Colonic mucosa (tissue), 4 donors: Measurements from ENCODE around the gene CRYBA2. TPM values are rescaled to one million over a fixed set of nuclear protein-coding genes. Genes with fewer than 3 reads are reported as not detected.

Experiments used
- DNase-seq: peaks from one replicate; pipeline ENCODE4 v3.0.0-alpha.2; 2020
- H3K27ac ChIP-seq: fragments of 200-600 bp; one replicate; pipeline ENCODE4 v1.8.0; 2021
- H3K27me3 ChIP-seq: fragments of 200-600 bp; one replicate; pipeline ENCODE4 v1.8.0; 2021
- H3K36me3 ChIP-seq: fragments of 200-600 bp; one replicate; pipeline ENCODE4 v1.8.0; 2021
- H3K4me1 ChIP-seq: fragments of 200-600 bp; one replicate; pipeline ENCODE4 v1.8.0; 2021; ENCODE audit warnings: mild to moderate bottlenecking
- H3K4me3 ChIP-seq: fragments of 200-600 bp; one replicate; pipeline ENCODE4 v1.8.0; 2021
- H3K9ac ChIP-seq, 2 donors: one replicate each; pipeline ENCODE4 v1.7.0; 2013; ENCODE audit warnings: control low read depth in 2 of 2, low read depth in 2 of 2, low read length in 2 of 2
- H3K9me3 ChIP-seq: fragments of 200-600 bp; one replicate; pipeline ENCODE4 v1.8.0; 2021
- intact Hi-C: fragments of 100-400 bp; cut with DNase I; formaldehyde crosslinking; loops from one replicate; pipeline ENCODE4 v1.14.1; 2022
- total RNA-seq, 2 donors: library from RNA; stranded (reverse); fragmentation: NEBNext Ultra II Directional in 1 of 2; extraction: Animal tissue kit (Norgen Biotek cat#: 25700) in 1 of 2; gene quantifications; one replicate each; pipeline ENCODE4 v1.2.1, GENCODE V29; 2021
- TF ChIP-seq, protein P1 (sequence below): fragments of 200-600 bp; IDR thresholded peaks from one replicate; pipeline ENCODE4 v1.8.0; 2022; ENCODE audit warnings: antibody characterized with exemption, mild to moderate bottlenecking
- donor health status: healthy.
- donor health status: DM: no; HTN: no; CAD: no.
- donor health status: DM: no; HTN: no; CAD: no.

Gene CRYBA2
- total RNA-seq, 2 donors from 2014 or later = 3.4 to 5.5 TPM

DNA sequence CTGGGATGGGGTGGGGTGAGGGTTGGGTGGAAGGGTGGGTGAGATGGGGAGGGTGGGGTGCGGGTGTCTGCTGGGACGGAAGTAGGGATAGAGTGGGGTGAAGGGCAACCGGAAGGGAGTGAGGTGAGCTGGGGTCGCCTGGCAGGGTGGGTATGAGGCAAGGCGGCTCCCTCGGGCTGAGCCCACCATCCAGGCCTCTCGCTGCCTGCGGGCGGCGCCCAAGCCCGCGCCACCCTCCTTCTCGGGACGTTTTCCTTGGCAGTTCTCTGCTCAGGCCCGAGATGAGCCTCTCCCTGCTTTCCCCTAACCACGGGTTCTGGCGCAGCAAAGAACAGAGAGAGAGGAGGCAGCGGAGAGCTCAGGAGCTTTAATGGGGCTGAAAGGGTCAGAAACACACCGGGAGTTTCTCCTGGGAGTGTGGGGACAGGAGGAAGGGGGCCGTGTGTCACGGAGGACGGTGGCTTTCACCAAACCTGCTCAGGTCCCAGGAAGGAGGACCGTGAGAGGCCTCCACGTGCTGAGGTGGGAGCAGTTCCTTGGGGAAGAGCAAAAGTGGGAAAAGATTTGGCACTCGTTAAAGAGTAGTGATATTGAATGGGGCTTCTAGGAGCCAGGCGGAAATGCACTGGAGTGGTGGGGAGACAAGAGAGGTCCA, 12.4 kb downstream of the CRYBA2 start:
- peaks cover 9% of the 10 kb centered on the region for H3K4me1 ChIP-seq
- peaks cover 61% of the 10 kb centered on the region for H3K27me3 ChIP-seq
- H3K36me3 ChIP-seq = no peaks in the 10 kb centered on the region
- no peak overlapping the region for H3K27ac ChIP-seq
- peak overlapping the region in 1 of 2 donors; percentile 19 for H3K9ac ChIP-seq
- intact Hi-C loops = no loop called here
- H3K4me3 ChIP-seq = peak overlapping the region; percentile 11
- DNase-seq = no peak
- TF ChIP-seq, protein P1, sequence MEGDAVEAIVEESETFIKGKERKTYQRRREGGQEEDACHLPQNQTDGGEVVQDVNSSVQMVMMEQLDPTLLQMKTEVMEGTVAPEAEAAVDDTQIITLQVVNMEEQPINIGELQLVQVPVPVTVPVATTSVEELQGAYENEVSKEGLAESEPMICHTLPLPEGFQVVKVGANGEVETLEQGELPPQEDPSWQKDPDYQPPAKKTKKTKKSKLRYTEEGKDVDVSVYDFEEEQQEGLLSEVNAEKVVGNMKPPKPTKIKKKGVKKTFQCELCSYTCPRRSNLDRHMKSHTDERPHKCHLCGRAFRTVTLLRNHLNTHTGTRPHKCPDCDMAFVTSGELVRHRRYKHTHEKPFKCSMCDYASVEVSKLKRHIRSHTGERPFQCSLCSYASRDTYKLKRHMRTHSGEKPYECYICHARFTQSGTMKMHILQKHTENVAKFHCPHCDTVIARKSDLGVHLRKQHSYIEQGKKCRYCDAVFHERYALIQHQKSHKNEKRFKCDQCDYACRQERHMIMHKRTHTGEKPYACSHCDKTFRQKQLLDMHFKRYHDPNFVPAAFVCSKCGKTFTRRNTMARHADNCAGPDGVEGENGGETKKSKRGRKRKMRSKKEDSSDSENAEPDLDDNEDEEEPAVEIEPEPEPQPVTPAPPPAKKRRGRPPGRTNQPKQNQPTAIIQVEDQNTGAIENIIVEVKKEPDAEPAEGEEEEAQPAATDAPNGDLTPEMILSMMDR = no peak
- no peaks in the 10 kb centered on the region for H3K9me3 ChIP-seq

DNA sequence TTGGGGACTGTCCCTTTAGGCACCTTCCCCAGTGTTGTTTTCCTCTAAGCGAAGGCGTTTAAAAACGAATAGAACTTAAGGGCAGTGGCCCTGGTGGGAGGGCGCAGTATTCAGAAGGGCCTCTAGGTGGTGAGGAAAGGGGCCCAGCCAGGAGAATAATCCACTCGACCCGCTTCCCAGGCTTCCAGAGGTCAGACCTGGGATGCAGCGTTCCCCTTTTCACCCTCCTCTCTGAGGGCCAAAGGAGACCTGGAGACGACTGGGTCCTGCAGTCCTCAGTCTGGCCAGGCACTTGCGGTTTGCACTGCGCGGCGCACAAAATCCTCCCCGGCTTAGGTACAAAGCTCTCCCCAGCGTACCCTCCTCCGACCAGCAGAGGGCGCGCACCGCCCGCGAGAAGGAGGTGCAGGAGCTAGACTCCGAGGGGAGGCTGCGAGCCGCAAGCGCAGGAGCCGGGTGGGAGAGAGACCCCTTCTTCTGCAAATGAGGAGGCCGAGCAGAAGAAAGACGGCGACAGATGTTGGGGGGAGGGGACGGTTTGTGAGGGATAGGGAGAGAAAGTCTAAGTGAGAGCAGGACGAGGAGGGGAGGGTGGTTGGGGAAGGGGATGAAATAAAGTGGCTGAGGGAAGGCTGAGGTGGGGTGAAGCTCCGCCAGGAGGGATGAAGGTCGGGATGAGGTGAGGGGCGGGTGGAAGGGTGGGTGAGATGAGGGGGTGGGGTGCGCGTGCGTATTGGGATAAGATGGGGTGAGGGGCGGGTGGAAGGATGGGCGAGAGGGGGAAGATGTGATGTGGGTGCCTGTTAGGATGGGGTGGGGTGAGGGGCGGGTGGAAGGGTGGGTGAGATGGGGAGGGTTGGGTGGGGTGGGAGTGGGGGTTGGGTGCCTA, 13.1 kb downstream of the CRYBA2 start:
- H3K9me3 ChIP-seq = no peaks in the 10 kb centered on the region
- peaks cover 53% of the 10 kb centered on the region for H3K27me3 ChIP-seq
- peak overlapping the region in 1 of 2 donors; percentile 13 for H3K9ac ChIP-seq
- TF ChIP-seq, protein P1 = peak; percentile 89
- H3K4me1 ChIP-seq = peaks cover 9% of the 10 kb centered on the region
- intact Hi-C loops = loop anchor here (5.0 kb wide), 1 partner anchor 103 kb away; no protein-coding TSS in a partner anchor
- no peak overlapping the region for H3K27ac ChIP-seq
- no peak overlapping the region for H3K4me3 ChIP-seq
- peak; percentile 87 for DNase-seq
- H3K36me3 ChIP-seq = no peaks in the 10 kb centered on the region

DNA sequence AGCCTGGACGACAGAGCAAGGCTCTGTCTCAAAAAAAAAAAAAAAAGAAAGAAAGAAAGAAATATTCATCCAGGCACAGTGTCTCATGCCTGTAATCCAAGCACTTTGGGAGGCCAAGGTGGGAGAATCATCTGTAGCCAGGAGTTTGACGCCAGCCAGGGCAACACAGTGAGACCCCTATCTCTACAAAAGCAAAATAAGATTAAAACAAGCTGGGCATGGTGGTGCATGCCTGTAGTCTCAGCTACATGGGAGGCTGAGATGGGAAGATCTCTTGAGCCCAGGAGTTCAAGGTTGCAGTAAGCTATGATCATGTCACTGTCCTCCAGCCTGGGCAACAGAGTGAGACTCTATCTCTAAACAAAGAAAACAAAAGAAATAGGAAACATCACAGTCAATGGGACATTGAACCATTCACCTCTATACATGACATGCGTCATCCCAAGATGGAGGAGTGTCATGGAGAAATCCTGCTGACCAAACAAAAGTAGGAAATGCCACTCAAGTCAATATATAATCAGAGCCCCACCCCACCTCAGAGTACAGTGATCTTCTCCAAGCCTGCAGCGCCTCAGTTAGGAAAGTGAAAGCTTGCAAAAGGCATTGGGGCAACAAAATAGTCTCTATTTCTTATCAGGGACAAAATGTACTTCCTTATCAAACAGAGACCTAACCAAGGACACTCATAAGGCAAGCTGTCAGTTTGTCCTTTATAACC, 18.0 kb downstream of the CRYBA2 start:
- Histone ChIP-seq H3K9ac (no peak overlapping the region), H3K9me3 (no peaks in the 10 kb centered on the region), H3K27ac (peak overlapping the region; percentile 24), H3K27me3 (peaks cover 16% of the 10 kb centered on the region), H3K4me1 (no peaks in the 10 kb centered on the region), H3K36me3 (no peaks in the 10 kb centered on the region), H3K4me3 (no peak overlapping the region)
- intact Hi-C loops = loop anchor here (5.0 kb wide), 1 partner anchor 98 kb away; no protein-coding TSS in a partner anchor
- DNase-seq = peak; percentile 59
- TF ChIP-seq, protein P1 = no peak

DNA sequence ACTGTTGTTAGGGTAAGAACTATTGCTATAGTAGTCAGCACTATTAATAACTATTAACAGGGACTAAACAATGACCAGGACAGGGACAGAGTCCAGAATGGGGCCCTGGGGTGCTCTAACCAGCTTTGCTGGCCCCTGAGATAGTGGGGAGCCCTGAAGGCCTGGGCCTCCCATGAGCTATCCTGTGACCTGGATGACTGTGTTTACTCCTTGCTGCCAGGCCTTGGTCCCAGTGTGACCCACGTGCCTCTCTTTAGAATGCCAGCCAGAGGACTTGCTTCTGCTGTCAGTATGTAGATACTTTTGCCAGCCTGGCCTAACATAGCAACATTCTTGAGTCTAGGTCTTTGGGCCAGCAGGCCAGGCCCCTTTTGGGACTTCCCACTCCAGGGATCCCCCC, 22.3 kb downstream of the CRYBA2 start:
- peaks cover 12% of the 10 kb centered on the region for H3K27me3 ChIP-seq
- H3K4me1 ChIP-seq = no peaks in the 10 kb centered on the region
- H3K9me3 ChIP-seq = no peaks in the 10 kb centered on the region
- TF ChIP-seq, protein P1 = no peak
- no peak overlapping the region for H3K4me3 ChIP-seq
- DNase-seq = no peak
- intact Hi-C loops = no loop called here
- no peak overlapping the region for H3K27ac ChIP-seq
- no peaks in the 10 kb centered on the region for H3K36me3 ChIP-seq
- no peak overlapping the region for H3K9ac ChIP-seq

DNA sequence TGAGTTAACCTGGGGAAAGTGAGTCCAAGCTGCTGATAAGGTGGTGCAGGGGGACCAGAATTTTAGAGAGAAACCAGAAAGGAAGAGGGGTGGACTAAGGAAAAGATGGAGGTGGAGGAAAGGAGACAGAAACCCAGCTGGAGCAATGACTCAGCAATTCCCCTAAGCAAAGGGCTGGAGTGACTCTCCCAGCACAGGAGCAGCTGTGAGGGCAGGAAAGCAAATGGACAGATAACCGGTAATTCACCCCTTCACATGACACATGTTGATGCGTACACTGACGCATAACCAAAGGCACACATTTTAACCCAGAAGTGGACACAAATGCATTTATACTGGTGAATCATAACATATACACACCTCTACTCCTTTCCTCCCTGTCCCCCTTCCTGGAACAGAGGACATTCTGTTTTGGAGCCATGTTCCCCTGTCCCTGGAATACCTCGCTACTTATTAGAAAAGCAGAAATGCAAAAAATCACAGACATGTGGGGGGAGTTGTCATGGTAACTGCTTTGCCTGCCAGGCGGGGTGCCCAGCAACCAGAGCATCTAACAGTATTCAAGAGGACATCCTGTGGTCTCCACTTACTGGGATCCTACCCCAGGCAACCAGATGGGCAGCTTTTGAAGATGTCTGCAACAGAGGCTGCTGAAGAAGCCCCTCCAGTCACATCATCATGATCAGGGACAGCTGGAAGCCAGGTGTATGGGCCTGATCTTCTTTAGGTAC, 29.0 kb downstream of the CRYBA2 start:
- H3K27me3 ChIP-seq = peaks cover 56% of the 10 kb centered on the region
- no peaks in the 10 kb centered on the region for H3K9me3 ChIP-seq
- intact Hi-C loops = no loop called here

More for the DNA sequence above, 29.0 kb downstream of the CRYBA2 start:
- DNase-seq = no peak
- no peak overlapping the region for H3K27ac ChIP-seq
- H3K9ac ChIP-seq = no peak overlapping the region
- H3K4me1 ChIP-seq = no peaks in the 10 kb centered on the region
- TF ChIP-seq, protein P1 = no peak
- H3K4me3 ChIP-seq = no peak overlapping the region
- no peaks in the 10 kb centered on the region for H3K36me3 ChIP-seq
